K562 (cell line): ENCODE data around the gene UQCRHL. TPM values are rescaled to one million over a fixed set of nuclear protein-coding genes. Genes with fewer than 3 reads are reported as not detected.

ENCODE experiments used
- BDP1 ChIP-seq: IDR thresholded peaks from 3 replicates; pipeline ENCODE4 v1.6.1; 2011; ENCODE audit not compliant: insufficient read length, insufficient read depth
- EHMT2 ChIP-seq: fragments of 450-650 bp; IDR thresholded peaks from 2 replicates; pipeline ENCODE4 v1.6.1; 2018; ENCODE audit warnings: antibody characterized with exemption
- TAF9B ChIP-seq: fragments of 450-650 bp; IDR thresholded peaks from 2 replicates; pipeline ENCODE4 v1.6.1; 2018; ENCODE audit warnings: mild to moderate bottlenecking; ENCODE audit not compliant: partially characterized antibody
- ZFP1 ChIP-seq: fragments of 450-650 bp; formaldehyde crosslinking; IDR thresholded peaks from 2 replicates; pipeline ENCODE4 v1.4.0; 2020; ENCODE audit warnings: mild to moderate bottlenecking, mixed read lengths
- ZNF589 ChIP-seq: fragments of 200-800 bp; sonication (Bioruptor generic); IDR thresholded peaks from 2 replicates; pipeline ENCODE4 v1.6.1; 2016; ENCODE audit warnings: low read depth, missing genetic modification characterization, missing compliant biosample characterization
- polyA plus RNA-seq, 8 experiments: library from polyadenylated mRNA; depleted of rRNA in 4 of 8; stranded (reverse) in 5 of 8; unstranded in 3 of 8; fragments of >200 nt; fragmentation: Nextera tagmentation in 2 of 8; fragmentation: Illumina TruSeq in 1 of 8; extraction: Ambion mirVana in 2 of 8; extraction: Trizol in 1 of 8; gene quantifications; 2 replicates each; pipeline versions ENCODE4 v1.2.1 to v1.2.3, GENCODE V29; 2011 to 2014; ENCODE audit warnings: inconsistent platforms in 1 of 8, missing spikeins in 1 of 8
- total RNA-seq, 7 experiments: library from RNA; depleted of rRNA in 6 of 7; stranded (reverse); fragments of >200 nt in 6 of 7; fragmentation: Illumina TruSeq in 2 of 7; extraction: Trizol in 2 of 7; gene quantifications; 2 replicates each; pipeline versions ENCODE4 v1.2.1 to v1.2.3, GENCODE V29; 2011 to 2021; ENCODE audit warnings: low replicate concordance in 1 of 7
- TF ChIP-seq, protein P1 (sequence below): fragments of 450-650 bp; formaldehyde crosslinking; IDR thresholded peaks from 2 replicates; pipeline ENCODE4 v1.4.0; 2020; ENCODE audit warnings: mild to moderate bottlenecking, moderate library complexity
- TF ChIP-seq, protein P2 (sequence below): fragments of 200-400 bp; formaldehyde crosslinking; IDR thresholded peaks from 2 replicates; pipeline ENCODE4 v1.6.1; 2017; ENCODE audit warnings: mild to moderate bottlenecking, low read depth, low read length, moderate library complexity
- TF ChIP-seq, protein P3 (sequence below): sonication (generic); formaldehyde crosslinking; IDR thresholded peaks from 2 replicates; pipeline ENCODE4 v1.8.0; 2022; ENCODE audit warnings: mild to moderate bottlenecking, missing genetic modification reagents, borderline replicate concordance
- TF ChIP-seq, protein P4 (sequence below): sonication (generic); formaldehyde crosslinking; IDR thresholded peaks from 2 replicates; pipeline ENCODE4 v1.8.1; 2023; ENCODE audit warnings: mild to moderate bottlenecking, missing genetic modification reagents

The UQCRHL gene
- total and polyA plus RNA-seq, 9 of the 15 experiments (the other 6 are each of a cell fraction or from before 2014, with no cell fraction given), result 5.1 to 41.3 (median 21.8) TPM

DNA sequence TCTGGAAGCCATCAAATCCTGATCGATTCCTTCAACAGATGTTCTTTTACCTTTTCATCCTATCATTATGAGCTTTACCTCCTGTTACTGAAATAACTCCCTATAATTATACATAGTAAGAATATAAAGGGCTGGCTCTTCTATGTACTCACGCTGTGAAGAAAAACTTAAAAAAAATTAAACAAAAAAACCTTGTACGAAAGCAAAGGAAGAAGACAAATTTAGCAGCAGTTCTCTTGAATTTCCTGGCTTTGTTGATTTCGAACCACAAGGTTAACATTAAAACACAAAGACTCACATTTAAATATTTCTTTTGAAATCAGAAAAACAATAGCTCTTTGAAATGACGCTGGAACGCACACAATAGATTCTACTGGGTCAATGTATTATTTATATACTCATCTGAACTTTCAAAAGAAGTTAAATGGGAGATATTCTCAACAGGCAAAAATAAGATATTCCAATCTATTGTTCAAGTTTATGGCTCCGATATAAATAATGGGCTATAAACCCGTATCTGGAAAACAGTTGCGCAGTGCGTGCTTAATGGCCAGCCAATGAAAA is 26.5 kb upstream of the UQCRHL start (continued):
- TF ChIP-seq, protein P1, sequence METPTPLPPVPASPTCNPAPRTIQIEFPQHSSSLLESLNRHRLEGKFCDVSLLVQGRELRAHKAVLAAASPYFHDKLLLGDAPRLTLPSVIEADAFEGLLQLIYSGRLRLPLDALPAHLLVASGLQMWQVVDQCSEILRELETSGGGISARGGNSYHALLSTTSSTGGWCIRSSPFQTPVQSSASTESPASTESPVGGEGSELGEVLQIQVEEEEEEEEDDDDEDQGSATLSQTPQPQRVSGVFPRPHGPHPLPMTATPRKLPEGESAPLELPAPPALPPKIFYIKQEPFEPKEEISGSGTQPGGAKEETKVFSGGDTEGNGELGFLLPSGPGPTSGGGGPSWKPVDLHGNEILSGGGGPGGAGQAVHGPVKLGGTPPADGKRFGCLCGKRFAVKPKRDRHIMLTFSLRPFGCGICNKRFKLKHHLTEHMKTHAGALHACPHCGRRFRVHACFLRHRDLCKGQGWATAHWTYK (CRISPR knock-in tag), result no peak
- TF ChIP-seq, protein P2, sequence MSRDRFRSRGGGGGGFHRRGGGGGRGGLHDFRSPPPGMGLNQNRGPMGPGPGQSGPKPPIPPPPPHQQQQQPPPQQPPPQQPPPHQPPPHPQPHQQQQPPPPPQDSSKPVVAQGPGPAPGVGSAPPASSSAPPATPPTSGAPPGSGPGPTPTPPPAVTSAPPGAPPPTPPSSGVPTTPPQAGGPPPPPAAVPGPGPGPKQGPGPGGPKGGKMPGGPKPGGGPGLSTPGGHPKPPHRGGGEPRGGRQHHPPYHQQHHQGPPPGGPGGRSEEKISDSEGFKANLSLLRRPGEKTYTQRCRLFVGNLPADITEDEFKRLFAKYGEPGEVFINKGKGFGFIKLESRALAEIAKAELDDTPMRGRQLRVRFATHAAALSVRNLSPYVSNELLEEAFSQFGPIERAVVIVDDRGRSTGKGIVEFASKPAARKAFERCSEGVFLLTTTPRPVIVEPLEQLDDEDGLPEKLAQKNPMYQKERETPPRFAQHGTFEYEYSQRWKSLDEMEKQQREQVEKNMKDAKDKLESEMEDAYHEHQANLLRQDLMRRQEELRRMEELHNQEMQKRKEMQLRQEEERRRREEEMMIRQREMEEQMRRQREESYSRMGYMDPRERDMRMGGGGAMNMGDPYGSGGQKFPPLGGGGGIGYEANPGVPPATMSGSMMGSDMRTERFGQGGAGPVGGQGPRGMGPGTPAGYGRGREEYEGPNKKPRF, result no peak
- TF ChIP-seq TAF9B (peak; percentile 31), ZNF589 (CRISPR knock-in tag) (peak; percentile 14; the same call in 1 of the 2 replicates), EHMT2 (no peak), ZFP1 (CRISPR knock-in tag) (no peak), BDP1 (no peak)
- TF ChIP-seq, protein P3, sequence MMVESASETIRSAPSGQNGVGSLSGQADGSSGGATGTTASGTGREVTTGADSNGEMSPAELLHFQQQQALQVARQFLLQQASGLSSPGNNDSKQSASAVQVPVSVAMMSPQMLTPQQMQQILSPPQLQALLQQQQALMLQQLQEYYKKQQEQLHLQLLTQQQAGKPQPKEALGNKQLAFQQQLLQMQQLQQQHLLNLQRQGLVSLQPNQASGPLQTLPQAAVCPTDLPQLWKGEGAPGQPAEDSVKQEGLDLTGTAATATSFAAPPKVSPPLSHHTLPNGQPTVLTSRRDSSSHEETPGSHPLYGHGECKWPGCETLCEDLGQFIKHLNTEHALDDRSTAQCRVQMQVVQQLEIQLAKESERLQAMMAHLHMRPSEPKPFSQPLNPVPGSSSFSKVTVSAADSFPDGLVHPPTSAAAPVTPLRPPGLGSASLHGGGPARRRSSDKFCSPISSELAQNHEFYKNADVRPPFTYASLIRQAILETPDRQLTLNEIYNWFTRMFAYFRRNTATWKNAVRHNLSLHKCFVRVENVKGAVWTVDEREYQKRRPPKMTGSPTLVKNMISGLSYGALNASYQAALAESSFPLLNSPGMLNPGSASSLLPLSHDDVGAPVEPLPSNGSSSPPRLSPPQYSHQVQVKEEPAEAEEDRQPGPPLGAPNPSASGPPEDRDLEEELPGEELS (CRISPR knock-in tag), result no peak
- TF ChIP-seq, protein P4, sequence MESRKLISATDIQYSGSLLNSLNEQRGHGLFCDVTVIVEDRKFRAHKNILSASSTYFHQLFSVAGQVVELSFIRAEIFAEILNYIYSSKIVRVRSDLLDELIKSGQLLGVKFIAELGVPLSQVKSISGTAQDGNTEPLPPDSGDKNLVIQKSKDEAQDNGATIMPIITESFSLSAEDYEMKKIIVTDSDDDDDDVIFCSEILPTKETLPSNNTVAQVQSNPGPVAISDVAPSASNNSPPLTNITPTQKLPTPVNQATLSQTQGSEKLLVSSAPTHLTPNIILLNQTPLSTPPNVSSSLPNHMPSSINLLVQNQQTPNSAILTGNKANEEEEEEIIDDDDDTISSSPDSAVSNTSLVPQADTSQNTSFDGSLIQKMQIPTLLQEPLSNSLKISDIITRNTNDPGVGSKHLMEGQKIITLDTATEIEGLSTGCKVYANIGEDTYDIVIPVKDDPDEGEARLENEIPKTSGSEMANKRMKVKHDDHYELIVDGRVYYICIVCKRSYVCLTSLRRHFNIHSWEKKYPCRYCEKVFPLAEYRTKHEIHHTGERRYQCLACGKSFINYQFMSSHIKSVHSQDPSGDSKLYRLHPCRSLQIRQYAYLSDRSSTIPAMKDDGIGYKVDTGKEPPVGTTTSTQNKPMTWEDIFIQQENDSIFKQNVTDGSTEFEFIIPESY (CRISPR knock-in tag), result no peak
